GM12874 (cell line): ENCODE data around the gene TEKT5.

Source experiments
- TF ChIP-seq, protein P1 (sequence below): IDR thresholded peaks from 2 replicates; pipeline ENCODE4 v1.5.1; 2011; ENCODE audit warnings: low read depth, mild to moderate bottlenecking, control low read depth, low read length, moderate library complexity; ENCODE audit not compliant: insufficient read depth

Gene TEKT5

DNA sequence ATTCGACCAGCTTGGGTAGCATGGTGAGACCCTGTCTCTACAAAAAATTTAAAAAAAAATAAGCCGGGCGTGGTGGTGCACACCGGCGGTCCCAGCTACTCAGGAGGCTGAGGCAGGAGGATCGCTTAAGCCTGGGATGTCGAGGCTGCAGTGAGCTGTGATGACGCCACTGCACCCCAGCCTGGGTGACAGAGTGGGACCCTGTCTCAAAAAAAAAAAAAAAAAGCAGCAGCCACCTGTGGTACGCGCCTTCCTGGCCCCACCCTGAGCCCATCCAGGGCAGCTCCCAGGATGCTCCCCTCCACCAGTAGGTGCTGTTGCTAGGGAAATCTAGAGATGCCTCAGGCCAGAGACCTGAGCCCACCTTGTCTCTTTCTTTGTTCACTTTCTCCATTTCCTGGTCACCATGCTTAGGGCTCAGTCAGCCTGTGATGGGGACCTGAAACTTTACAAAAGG, 47.4 kb downstream of the TEKT5 start:
- TF ChIP-seq, protein P1, sequence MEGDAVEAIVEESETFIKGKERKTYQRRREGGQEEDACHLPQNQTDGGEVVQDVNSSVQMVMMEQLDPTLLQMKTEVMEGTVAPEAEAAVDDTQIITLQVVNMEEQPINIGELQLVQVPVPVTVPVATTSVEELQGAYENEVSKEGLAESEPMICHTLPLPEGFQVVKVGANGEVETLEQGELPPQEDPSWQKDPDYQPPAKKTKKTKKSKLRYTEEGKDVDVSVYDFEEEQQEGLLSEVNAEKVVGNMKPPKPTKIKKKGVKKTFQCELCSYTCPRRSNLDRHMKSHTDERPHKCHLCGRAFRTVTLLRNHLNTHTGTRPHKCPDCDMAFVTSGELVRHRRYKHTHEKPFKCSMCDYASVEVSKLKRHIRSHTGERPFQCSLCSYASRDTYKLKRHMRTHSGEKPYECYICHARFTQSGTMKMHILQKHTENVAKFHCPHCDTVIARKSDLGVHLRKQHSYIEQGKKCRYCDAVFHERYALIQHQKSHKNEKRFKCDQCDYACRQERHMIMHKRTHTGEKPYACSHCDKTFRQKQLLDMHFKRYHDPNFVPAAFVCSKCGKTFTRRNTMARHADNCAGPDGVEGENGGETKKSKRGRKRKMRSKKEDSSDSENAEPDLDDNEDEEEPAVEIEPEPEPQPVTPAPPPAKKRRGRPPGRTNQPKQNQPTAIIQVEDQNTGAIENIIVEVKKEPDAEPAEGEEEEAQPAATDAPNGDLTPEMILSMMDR: no peak

DNA sequence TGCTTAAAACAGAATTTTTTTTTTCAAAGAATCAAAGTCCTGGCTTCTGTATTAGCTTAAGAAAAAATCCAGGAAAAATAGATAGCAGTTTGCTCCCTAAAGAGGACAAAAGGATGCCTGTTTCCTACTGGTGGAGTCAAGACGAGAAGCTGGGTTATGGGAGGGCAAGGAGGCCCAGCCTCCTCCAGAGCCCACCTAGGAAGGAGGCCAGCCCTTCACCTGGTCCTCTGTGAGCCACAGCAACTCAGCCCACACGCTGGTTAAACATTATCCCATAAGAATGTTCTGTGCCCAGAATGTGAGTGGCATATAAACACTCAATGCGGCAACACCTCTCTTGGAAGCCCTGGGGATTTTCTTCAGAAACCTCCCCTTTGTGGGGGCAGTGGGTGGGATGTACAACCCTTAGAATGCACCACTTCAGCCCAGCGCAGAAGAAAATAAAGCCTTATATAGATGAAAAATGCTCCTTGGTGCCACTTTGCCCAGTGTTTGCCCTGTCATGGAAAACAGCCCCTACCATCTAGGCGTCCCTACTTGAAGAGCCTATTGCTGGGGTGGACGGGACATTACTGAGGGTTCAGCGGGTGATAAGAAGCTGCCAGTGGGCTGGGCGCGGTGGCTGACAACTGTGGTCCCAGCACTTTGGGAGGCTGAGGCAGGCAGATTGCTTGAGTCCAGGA, 48.0 kb downstream of the TEKT5 start:
- TF ChIP-seq, protein P1: no peak

DNA sequence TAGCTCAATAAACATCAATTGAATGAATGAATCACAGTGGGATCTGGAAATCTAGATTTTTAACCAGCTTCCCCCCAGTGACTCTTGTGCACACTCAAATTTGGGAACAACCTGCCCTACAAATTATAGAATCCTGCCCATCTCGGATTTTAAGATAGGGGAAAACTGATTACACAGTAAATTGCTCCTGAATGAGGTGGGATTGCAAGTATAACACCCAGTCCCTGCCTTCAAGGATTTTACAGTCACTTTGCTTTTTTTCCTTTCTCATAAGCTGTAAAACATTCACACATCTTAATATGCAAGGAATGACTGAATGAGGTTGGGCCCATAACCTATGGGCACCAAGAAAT, 48.5 kb downstream of the TEKT5 start:
- TF ChIP-seq, protein P1: no peak

DNA sequence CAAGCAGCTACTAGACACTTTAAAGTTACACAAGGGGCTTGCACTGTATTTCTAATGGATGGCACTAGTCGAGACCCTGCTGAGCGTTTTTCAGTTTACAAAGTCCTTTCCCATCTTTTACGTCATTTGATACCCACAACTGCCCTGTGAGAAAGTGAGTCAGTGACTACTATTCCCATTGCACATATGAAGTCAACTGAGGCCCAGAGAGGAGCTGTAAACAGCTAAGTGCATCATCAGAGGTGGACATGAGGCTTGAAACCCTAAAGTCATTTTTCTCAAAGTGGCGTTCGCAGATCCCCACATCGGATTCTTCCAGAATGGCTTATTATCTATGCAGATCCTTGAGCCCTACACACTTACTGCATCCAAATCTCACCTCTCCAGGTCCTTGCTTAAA, 50.6 kb downstream of the TEKT5 start:
- TF ChIP-seq, protein P1: no peak

DNA sequence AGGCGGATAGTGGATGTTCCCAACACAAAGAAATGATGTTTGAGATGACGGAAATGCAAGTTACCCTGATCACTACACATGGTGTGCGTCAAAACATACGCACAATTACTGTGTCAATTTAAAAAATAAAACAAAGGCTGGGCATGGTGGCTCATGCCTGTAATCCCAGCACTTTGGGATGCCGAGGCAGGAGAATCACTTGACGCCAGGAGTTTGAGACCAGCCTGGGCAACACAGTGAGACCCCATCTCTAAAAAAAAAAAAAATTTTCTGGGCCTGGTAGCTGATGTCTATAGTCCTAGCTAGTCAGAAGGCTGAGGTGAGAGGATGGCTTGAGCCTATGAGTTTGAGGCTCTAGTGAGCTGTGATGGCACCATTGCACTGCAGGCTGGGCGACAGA, 51.8 kb downstream of the TEKT5 start:
- TF ChIP-seq, protein P1: no peak

DNA sequence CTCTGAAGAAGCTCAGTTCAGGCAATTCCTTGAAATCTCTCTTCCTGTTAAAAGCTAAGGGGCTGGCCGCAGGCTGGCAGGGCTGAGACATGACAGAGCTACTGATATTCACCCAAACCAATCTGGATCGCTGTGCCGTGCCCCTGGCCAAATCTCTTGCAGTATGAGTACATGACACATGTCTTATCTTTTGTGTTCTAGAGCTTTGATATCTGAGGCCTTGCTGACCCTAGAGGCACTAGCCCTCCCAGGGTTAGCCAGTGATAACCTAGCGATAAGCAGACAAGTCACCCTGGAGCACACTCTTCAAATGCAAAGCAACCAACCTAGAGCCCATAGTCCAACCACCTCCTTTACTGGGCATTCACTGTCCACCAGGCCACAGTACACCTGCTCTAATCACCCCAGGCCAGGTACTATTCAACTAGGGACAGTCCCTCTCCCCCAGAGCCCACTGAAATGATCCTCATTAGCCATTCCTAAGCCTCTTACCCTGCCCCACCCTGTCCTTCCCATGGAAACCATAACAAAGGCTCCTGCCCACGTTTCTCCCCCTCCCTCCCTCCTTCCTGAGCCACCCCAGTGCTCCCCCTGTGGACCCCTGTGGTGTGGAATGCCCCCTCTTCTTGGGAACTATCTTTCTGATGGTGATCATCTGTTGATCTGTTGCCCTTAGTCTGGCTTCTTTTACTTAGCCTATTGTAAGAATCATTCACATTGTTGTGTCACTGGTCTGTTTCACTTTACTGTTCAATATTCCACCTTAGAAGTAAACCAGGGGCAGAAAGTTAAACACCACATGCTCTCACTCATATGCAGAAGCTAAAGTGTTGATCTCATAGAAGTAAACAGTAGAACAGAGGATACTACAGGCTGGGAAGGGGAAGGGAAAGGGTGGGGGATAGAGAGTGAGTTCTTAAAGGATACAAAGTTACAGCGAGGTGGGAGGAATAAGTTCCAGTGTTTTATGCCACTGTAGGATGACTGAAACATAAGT, 52.5 kb downstream of the TEKT5 start:
- TF ChIP-seq, protein P1: no peak

DNA sequence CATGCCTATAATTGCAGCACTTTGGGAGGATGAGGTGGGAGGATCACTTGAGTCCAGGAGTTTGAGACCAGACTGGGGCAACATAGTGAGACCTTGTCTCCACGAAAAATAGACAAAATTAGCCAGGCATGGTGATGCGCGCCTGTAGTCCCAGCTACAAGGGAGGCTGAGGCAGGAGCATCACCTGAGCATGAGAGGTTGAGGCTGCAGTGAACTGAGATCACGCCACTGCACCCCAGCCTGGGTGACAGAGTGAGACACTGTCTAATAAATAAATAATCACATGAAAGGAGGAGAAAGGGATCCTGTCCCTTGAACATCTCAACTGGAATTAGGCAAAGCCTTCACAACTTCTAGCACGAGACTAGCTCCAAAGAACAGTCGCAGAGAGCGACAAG, 53.2 kb downstream of the TEKT5 start:
- TF ChIP-seq, protein P1: no peak
